Activated T-cell treated with anti-CD3 and anti-CD28 coated beads, Interleukin-2, amount 50 U/mL, for 72 hours (primary cell): Measurements from ENCODE around the gene LMO1. TPM values are rescaled to one million over a fixed set of nuclear protein-coding genes. Genes with fewer than 3 reads are reported as not detected.

Experiments
- ATAC-seq, 2 donors: fragments of 150-1000 bp; cut with Tn5 transposase; replicated peaks in 1 of 2; 2 replicates each; pipeline ENCODE4 v1.10.0; 2021; ENCODE audit warnings: moderate library complexity in 2 of 2, mild to moderate bottlenecking in 1 of 2
- DNase-seq, 2 donors: peaks; one replicate each; pipeline ENCODE4 v3.0.0; 2021 to 2022; ENCODE audit warnings: mixed read lengths in 1 of 2
- H3K27ac Mint-ChIP-seq: one replicate; pipeline ENCODE4 v1.8.0; 2022; ENCODE audit warnings: mild to moderate bottlenecking, moderate library complexity, mixed read lengths
- H3K27me3 Mint-ChIP-seq: one replicate; pipeline ENCODE4 v1.8.0; 2022; ENCODE audit warnings: low read depth, mixed read lengths
- H3K36me3 Mint-ChIP-seq, 2 donors: one replicate each; pipeline ENCODE4 v1.8.0; 2022; ENCODE audit warnings: mixed read lengths in 2 of 2, mild to moderate bottlenecking in 1 of 2; ENCODE audit not compliant: insufficient read depth in 2 of 2
- H3K4me1 Mint-ChIP-seq: one replicate; pipeline ENCODE4 v1.8.0; 2022; ENCODE audit warnings: low read depth, mixed read lengths
- H3K4me3 Mint-ChIP-seq, 2 donors: one replicate each; pipeline ENCODE4 v1.8.0; 2022; ENCODE audit warnings: mild to moderate bottlenecking in 2 of 2, mixed read lengths in 2 of 2, moderate library complexity in 2 of 2
- H3K9me3 Mint-ChIP-seq, 2 donors: one replicate each; pipeline ENCODE4 v1.8.0; 2022; ENCODE audit warnings: mixed read lengths in 2 of 2
- total RNA-seq, 2 donors: library from RNA; stranded (reverse); gene quantifications; one replicate each; pipeline ENCODE4 v1.2.3, GENCODE V29; 2022

The LMO1 gene
- total RNA-seq, 2 donors from 2014 or later = 0.32 TPM; not detected in 1

GRCh38 chr11:8256271-8257002 is 7.2 kb downstream of the LMO1 start:
- H3K9me3 Mint-ChIP-seq = no peaks in the 10 kb centered on the region

GRCh38 chr11:8253566-8253965 is 10.1 kb downstream of the LMO1 start:
- ATAC-seq = no peak
- Mint-ChIP-seq H3K4me1 (no peaks in the 10 kb centered on the region), H3K36me3 (no peaks in the 10 kb centered on the region)

More at GRCh38 chr11:8256271-8257002, 7.2 kb downstream of the LMO1 start:
- no peak overlapping the region for H3K27ac Mint-ChIP-seq
- H3K27me3 Mint-ChIP-seq = peaks cover 18% of the 10 kb centered on the region
- no peak for ATAC-seq
- H3K4me1 Mint-ChIP-seq = no peaks in the 10 kb centered on the region
- DNase-seq = no peak
- H3K36me3 Mint-ChIP-seq = no peaks in the 10 kb centered on the region
- H3K4me3 Mint-ChIP-seq = no peak overlapping the region

DNA sequence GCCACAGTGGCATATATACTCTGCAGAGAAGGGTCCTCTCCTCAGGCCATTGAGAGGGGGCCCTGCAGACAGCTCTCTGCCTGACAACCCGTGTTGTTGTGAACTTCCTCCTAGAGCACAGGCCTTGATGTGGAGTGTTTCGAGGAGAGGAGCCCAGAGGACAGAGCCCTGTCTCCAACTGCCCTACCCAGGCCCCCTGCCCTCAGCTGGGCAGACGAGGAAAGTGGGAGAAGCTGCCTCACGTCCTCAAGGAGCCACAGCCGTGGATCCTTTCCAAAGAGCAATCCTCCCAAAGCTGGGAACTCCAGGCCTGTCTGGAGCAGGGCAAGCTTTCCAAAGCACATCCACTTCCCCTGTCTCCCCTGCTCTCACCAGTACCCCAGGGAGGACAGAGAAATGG is 10.7 kb downstream of the LMO1 start:
- H3K27ac Mint-ChIP-seq = no peak overlapping the region
- no peaks in the 10 kb centered on the region for H3K9me3 Mint-ChIP-seq
- H3K27me3 Mint-ChIP-seq = no peaks in the 10 kb centered on the region
- DNase-seq = no peak
- ATAC-seq = no peak
- H3K4me1 Mint-ChIP-seq = no peaks in the 10 kb centered on the region
- no peak overlapping the region for H3K4me3 Mint-ChIP-seq
- no peaks in the 10 kb centered on the region for H3K36me3 Mint-ChIP-seq

More at GRCh38 chr11:8253566-8253965, 10.1 kb downstream of the LMO1 start:
- no peak overlapping the region for H3K4me3 Mint-ChIP-seq
- H3K9me3 Mint-ChIP-seq = no peaks in the 10 kb centered on the region
- H3K27ac Mint-ChIP-seq = no peak overlapping the region
- DNase-seq = no peak
- H3K27me3 Mint-ChIP-seq = no peaks in the 10 kb centered on the region

GRCh38 chr11:8252388-8252787 is 11.3 kb downstream of the LMO1 start:
- DNase-seq = no peak
- no peak overlapping the region for H3K4me3 Mint-ChIP-seq
- ATAC-seq = no peak
- H3K36me3 Mint-ChIP-seq = no peaks in the 10 kb centered on the region
- H3K27me3 Mint-ChIP-seq = no peaks in the 10 kb centered on the region
- H3K9me3 Mint-ChIP-seq = no peaks in the 10 kb centered on the region
- H3K27ac Mint-ChIP-seq = no peak overlapping the region
- H3K4me1 Mint-ChIP-seq = no peaks in the 10 kb centered on the region

DNA sequence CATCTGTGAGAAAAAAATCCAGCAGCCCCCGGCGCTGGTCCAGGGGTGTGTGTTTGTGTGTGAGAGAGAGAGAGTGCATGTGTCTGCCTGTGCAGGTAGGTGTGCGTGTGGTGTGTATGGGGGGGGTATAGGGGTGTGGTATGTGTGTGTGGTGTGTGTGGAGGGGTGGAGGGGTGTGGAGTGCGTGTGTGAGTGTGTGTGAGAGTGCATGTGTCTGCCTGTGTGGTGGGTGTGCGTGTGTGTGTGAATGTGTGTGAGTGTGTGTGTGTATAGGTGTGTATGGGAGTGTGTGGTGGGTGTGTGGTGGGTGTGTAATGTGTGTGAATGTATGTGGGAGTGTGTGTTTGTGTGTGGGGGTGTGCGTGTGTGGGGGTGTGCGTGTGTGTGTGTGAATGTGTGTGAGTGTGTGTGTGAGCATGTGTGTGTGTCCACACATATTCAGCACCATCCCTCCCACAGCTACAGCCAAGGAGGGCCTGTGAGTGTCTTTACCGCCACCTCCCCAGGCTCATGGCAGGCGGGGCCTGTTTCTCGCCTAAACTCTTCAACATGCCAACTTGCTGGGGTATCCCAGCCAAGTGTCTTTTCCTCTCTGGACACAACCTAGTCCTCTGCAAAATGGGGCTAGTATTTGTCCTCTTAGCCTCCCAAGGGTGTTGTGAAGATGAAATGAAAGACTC is 11.9 kb downstream of the LMO1 start:
- no peaks in the 10 kb centered on the region for H3K36me3 Mint-ChIP-seq
- H3K27me3 Mint-ChIP-seq = no peaks in the 10 kb centered on the region
- H3K4me1 Mint-ChIP-seq = no peaks in the 10 kb centered on the region
- H3K4me3 Mint-ChIP-seq = no peak overlapping the region
- H3K9me3 Mint-ChIP-seq = no peaks in the 10 kb centered on the region
- no peak for DNase-seq
- no peak for ATAC-seq
- no peak overlapping the region for H3K27ac Mint-ChIP-seq

DNA sequence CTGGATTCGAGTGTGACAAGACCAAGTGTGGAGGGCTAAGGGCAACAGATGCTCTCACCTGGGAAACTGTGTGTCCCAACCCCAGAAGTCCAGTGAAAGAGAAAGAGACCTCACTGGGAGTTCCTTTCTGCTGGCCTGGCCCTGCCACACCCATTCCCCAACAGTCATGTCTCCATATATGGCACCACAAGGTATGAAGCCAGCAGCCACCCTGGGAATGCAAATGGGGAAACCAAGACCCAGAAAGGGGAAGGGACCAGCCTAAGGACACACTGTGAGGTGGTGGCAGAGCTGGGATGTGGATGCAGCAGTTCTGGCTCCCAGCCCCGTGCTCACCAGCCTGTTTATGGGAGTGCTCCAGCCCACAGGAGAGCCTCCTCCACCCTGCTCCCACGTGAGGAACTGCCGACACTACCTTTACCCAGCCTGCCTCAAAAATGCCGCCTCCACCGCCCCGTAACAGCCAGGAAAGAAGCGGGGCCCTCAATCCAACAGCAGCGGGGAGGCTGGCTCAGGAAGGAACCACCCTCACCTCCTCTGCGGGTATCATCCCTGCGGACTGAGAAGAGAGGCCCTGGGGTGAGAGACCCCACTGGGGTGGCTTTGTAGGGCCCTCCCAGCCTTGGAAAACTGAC is 12.6 kb downstream of the LMO1 start:
- no peaks in the 10 kb centered on the region for H3K4me1 Mint-ChIP-seq
- DNase-seq = no peak
- H3K36me3 Mint-ChIP-seq = no peaks in the 10 kb centered on the region

DNA sequence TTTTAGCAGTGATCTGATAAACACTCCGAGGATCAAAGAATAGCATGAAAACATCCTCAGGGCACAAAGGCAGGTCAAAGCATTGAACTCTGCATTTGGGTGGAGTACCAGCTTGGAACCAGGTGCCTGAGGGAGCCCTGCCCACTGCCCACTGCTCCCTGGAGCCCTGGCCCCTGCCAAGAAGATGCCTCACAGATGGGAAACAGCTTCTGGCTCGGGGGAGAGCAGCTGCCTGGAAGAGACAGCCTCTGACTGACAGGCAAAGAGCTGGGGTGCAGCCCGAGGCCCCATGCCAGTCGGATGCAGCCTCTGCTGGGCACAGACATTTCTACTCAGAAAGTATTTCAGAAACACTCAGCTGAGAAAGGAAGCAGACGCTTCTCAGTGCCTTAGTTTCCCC is 13.2 kb downstream of the LMO1 start:
- H3K27ac Mint-ChIP-seq = no peak overlapping the region
- no peak overlapping the region for H3K4me3 Mint-ChIP-seq
- no peak for ATAC-seq
- no peaks in the 10 kb centered on the region for H3K4me1 Mint-ChIP-seq
- DNase-seq = no peak
- no peaks in the 10 kb centered on the region for H3K27me3 Mint-ChIP-seq
- H3K9me3 Mint-ChIP-seq = no peaks in the 10 kb centered on the region
- no peaks in the 10 kb centered on the region for H3K36me3 Mint-ChIP-seq

More for the DNA sequence above, 12.6 kb downstream of the LMO1 start:
- no peaks in the 10 kb centered on the region for H3K9me3 Mint-ChIP-seq
- no peaks in the 10 kb centered on the region for H3K27me3 Mint-ChIP-seq
- no peak for ATAC-seq
- no peak overlapping the region for H3K27ac Mint-ChIP-seq
- no peak overlapping the region for H3K4me3 Mint-ChIP-seq

- no peak overlapping the region for H3K27ac Mint-ChIP-seq
- DNase-seq (no peak), ATAC-seq (no peak)
- H3K36me3 Mint-ChIP-seq = no peaks in the 10 kb centered on the region
- no peak overlapping the region for H3K4me3 Mint-ChIP-seq
- no peaks in the 10 kb centered on the region for H3K9me3 Mint-ChIP-seq
- H3K4me1 Mint-ChIP-seq = no peaks in the 10 kb centered on the region
- H3K27me3 Mint-ChIP-seq = no peaks in the 10 kb centered on the region
These were observed 14.2 kb downstream of the LMO1 start for GRCh38 chr11:8249482-8249881.

- DNase-seq = no peak
- Mint-ChIP-seq H3K27me3 (no peaks in the 10 kb centered on the region), H3K27ac (no peak overlapping the region), H3K9me3 (no peaks in the 10 kb centered on the region), H3K4me1 (no peaks in the 10 kb centered on the region), H3K4me3 (no peak overlapping the region), H3K36me3 (no peaks in the 10 kb centered on the region)
- no peak for ATAC-seq
These were observed 14.9 kb downstream of the LMO1 start for GRCh38 chr11:8248786-8249185.

- no peaks in the 10 kb centered on the region for H3K27me3 Mint-ChIP-seq
- no peaks in the 10 kb centered on the region for H3K4me1 Mint-ChIP-seq
- DNase-seq (peak; percentile 28 to 37), ATAC-seq (peak in 1 of 2 donors; percentile 45)
- no peak overlapping the region for H3K4me3 Mint-ChIP-seq
- H3K27ac Mint-ChIP-seq = no peak overlapping the region
- no peaks in the 10 kb centered on the region for H3K36me3 Mint-ChIP-seq
- H3K9me3 Mint-ChIP-seq = no peaks in the 10 kb centered on the region
These were observed 16.4 kb downstream of the LMO1 start for GRCh38 chr11:8247312-8247711.

- DNase-seq (no peak), ATAC-seq (no peak)
- peaks cover 7% of the 10 kb centered on the region for H3K27me3 Mint-ChIP-seq
- H3K4me3 Mint-ChIP-seq = no peak overlapping the region
- H3K4me1 Mint-ChIP-seq = no peaks in the 10 kb centered on the region
- H3K36me3 Mint-ChIP-seq = no peaks in the 10 kb centered on the region
- H3K9me3 Mint-ChIP-seq = no peaks in the 10 kb centered on the region
- no peak overlapping the region for H3K27ac Mint-ChIP-seq
These were observed 20.2 kb downstream of the LMO1 start for GRCh38 chr11:8243458-8243857.

DNA sequence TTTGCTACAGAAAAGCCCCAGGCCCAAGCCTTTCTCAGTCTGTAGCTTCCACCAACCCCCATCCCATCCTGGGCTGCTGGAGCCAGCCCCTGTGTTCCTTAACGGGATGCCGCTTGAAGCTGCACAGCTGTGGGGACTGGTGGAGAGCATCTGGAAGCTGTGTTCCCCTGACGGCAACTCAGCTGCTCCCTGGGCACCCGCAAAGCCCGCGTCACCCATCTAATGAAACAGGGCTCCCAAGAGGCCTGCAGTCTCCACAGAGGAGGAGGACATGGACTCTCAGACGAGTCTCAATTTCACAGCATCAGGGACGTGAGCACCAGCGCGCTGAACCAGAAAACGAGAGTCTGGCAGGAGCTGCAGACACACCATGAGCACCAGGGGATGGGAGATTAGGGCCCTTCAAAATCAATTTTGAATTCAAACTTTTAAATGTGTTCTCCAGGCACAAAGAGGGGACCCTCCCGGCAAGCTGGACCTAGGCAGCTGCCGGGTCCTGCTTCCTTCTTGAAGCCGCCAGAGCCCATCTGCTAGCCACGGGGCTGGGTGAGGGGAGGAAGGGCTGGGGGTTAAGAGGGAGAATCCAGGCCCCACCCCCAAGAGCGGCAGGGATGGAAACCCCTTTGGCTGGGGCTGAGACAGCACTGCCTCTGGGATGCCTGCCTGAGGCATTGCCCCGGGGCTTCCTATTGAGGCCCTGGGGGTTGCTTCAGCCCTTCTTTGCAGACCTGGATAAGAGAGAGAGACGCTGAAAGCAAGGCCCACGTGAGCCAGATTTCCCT is 21.0 kb downstream of the LMO1 start:
- Mint-ChIP-seq H3K4me3 (no peak overlapping the region), H3K4me1 (no peaks in the 10 kb centered on the region), H3K9me3 (no peaks in the 10 kb centered on the region), H3K36me3 (no peaks in the 10 kb centered on the region), H3K27ac (no peak overlapping the region), H3K27me3 (peaks cover 7% of the 10 kb centered on the region)
- DNase-seq (no peak), ATAC-seq (no peak)

GRCh38 chr11:8242118-8242475 is 21.6 kb downstream of the LMO1 start:
- no peak overlapping the region for H3K27ac Mint-ChIP-seq
- ATAC-seq = no peak
- peaks cover 7% of the 10 kb centered on the region for H3K27me3 Mint-ChIP-seq
- no peaks in the 10 kb centered on the region for H3K4me1 Mint-ChIP-seq
- H3K36me3 Mint-ChIP-seq = no peaks in the 10 kb centered on the region
- H3K9me3 Mint-ChIP-seq = no peaks in the 10 kb centered on the region
- DNase-seq = no peak
- no peak overlapping the region for H3K4me3 Mint-ChIP-seq
